Measurements from ENCODE around the gene BCAS1. TPM values are rescaled to one million over a fixed set of nuclear protein-coding genes. Genes with fewer than 3 reads are reported as not detected.

Gene BCAS1
- total and polyA plus RNA-seq, 2 donors (not counting 3 experiments of a cell fraction or from before 2014, with no cell fraction given), result not detected

DNA sequence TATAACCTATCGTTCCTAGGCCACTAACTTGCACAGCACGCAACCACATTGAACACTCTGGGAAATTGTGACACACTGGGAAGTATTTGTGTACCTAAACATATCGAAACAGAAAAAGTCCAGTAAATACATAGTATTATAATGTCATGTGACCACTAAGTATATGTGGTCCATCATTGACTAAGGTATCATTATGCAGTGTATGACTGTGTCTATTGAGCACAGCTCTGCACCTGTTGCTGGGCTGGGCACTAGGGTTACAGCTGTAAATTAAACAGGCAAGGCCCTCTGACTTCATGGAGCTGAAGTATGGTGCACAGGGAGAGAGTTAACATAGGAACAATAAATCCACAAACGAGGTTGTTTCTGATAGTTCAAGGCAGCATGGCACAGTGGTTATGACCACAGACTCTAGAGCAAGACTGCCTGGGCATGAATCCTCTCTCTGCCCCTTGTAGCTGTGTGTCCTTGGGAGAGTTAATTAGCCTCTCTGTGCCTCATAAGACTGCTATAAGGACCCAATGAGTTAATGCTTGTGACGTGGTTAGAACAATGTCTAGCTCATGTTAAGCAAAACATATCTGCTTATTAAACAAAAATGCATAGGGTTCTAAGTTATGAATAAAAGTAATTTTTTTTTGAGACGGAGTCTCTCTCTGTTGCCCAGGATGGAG lies 10.6 kb downstream of the BCAS1 start:
- no peak for DNase-seq (ENCODE audit: low read depth, low spot score)
- Histone ChIP-seq H3K4me3 (replicated peaks in 1 of 3; ENCODE audit: insufficient read depth in 1 of 3, low read depth in 1 of 3, low read length in 3 of 3) (no peak overlapping the region), H3K79me2 (ENCODE audit: control insufficient read depth, insufficient read depth, low read length) (no peaks in the 10 kb centered on the region), H3K27ac (ENCODE audit: insufficient read depth, low read depth, low read length) (no peak overlapping the region), H3K4me1 (ENCODE audit: control insufficient read depth, extremely low read depth, insufficient read depth, low read length) (no peaks in the 10 kb centered on the region), H3K9me3 (replicated peaks; ENCODE audit: control insufficient read depth, insufficient read depth, low read length) (no peaks in the 10 kb centered on the region), H3K27me3 (ENCODE audit: control insufficient read depth in 2 of 2, insufficient read depth in 2 of 2, low read length in 2 of 2) (no peaks in the 10 kb centered on the region), H2AFZ (ENCODE audit: low read depth, low read length) (no peak overlapping the region), H3K4me2 (ENCODE audit: insufficient read depth, low read length) (no peak overlapping the region), H4K20me1 (replicated peaks; ENCODE audit: control insufficient read depth, extremely low read depth, insufficient read depth, low read length) (no peaks in the 10 kb centered on the region), H3K36me3 (ENCODE audit: control insufficient read depth in 2 of 2, extremely low read depth in 1 of 2, insufficient read depth in 2 of 2, low read length in 2 of 2) (no peaks in the 10 kb centered on the region), H3K9ac (replicated peaks; ENCODE audit: extremely low read depth, insufficient read depth, low read length) (no peak overlapping the region), H3K9me1 (replicated peaks; ENCODE audit: control insufficient read depth, extremely low read depth, insufficient read depth, low read length) (no peaks in the 10 kb centered on the region)
- no peak for FAIRE-seq
- dilution Hi-C loops (cut with MboI; ENCODE audit: extremely low pct_ligation_motif_present, low sequenced_read_pairs), result no loop called here
- no TSS peak for BruUV-seq (replicated peaks)
- TF ChIP-seq, protein P1, sequence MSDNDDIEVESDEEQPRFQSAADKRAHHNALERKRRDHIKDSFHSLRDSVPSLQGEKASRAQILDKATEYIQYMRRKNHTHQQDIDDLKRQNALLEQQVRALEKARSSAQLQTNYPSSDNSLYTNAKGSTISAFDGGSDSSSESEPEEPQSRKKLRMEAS (IDR thresholded peaks at IDR 0.05; ENCODE audit: insufficient read depth, insufficient read length), result no peak
- TF ChIP-seq GATA2 (IDR thresholded peaks at IDR 0.05; ENCODE audit: insufficient read depth, insufficient read length, low read depth, low read length), result no peak
- TF ChIP-seq, protein P2, sequence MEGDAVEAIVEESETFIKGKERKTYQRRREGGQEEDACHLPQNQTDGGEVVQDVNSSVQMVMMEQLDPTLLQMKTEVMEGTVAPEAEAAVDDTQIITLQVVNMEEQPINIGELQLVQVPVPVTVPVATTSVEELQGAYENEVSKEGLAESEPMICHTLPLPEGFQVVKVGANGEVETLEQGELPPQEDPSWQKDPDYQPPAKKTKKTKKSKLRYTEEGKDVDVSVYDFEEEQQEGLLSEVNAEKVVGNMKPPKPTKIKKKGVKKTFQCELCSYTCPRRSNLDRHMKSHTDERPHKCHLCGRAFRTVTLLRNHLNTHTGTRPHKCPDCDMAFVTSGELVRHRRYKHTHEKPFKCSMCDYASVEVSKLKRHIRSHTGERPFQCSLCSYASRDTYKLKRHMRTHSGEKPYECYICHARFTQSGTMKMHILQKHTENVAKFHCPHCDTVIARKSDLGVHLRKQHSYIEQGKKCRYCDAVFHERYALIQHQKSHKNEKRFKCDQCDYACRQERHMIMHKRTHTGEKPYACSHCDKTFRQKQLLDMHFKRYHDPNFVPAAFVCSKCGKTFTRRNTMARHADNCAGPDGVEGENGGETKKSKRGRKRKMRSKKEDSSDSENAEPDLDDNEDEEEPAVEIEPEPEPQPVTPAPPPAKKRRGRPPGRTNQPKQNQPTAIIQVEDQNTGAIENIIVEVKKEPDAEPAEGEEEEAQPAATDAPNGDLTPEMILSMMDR (IDR thresholded peaks at IDR 0.05; ENCODE audit: extremely low read depth in 1 of 2, insufficient read depth in 1 of 2, low read depth in 1 of 2, low read length in 2 of 2), result no peak
- no peak for TF ChIP-seq MYC (IDR thresholded peaks at IDR 0.05; ENCODE audit: low read depth, low read length)
- no peak for TF ChIP-seq EZH2 (IDR thresholded peaks at IDR 0.05; ENCODE audit: borderline replicate concordance, low read depth, low read length, severe bottlenecking)
- no peak for TF ChIP-seq JUN (IDR thresholded peaks at IDR 0.05; ENCODE audit: borderline replicate concordance, insufficient read depth, insufficient read length, low read depth)
- no peak for TF ChIP-seq POLR2AphosphoS5 (IDR thresholded peaks at IDR 0.05; ENCODE audit: insufficient read depth, low read depth, low read length)
- no peak for TF ChIP-seq POLR2A (IDR thresholded peaks at IDR 0.05; ENCODE audit: low read depth, low read length)
- ChIA-PET CTCF (interaction anchor here (0.7 kb wide), 1 partner anchor 1746 kb away, joined by 3 read pairs; no protein-coding TSS in a partner anchor), POLR2A (no interaction called here)
- intact Hi-C loops (cut with micrococcal nuclease), result no loop called here
